Right lobe of liver (tissue), 6 donors: Measurements from ENCODE around the gene RHEB. TPM values are rescaled to one million over a fixed set of nuclear protein-coding genes. Genes with fewer than 3 reads are reported as not detected.
A peak's percentile ranks its signal among the peaks of the same experiment; 100 is the strongest.

Experiments
- ATAC-seq, 4 donors: fragments of 200-7000 bp; cut with Tn5 transposase; one replicate each; pipeline ENCODE4 v1.9.1; 2020; ENCODE audit warnings: mild to moderate bottlenecking in 4 of 4, moderate library complexity in 4 of 4
- DNase-seq, 3 donors: peaks; one replicate each; pipeline ENCODE4 v3.0.0-alpha.2; 2020
- H3K27ac ChIP-seq, 3 donors: fragments of 200-600 bp; one replicate each; pipeline ENCODE4 v1.8.0; 2022
- H3K27me3 ChIP-seq, 2 donors: fragments of 200-600 bp; one replicate each; pipeline ENCODE4 v1.8.0; 2022
- H3K36me3 ChIP-seq, 4 donors: fragments of 200-600 bp; sonication (generic) in 1 of 4; one replicate each; pipeline versions ENCODE4 v1.5.1 to v1.8.0; 2017 to 2022; ENCODE audit warnings: control low read depth in 1 of 4
- H3K4me1 ChIP-seq, 4 donors: fragments of 200-600 bp; sonication (generic) in 1 of 4; one replicate each; pipeline versions ENCODE4 v1.5.1 to v1.8.0; 2017 to 2022; ENCODE audit warnings: control low read depth in 1 of 4
- H3K4me3 ChIP-seq, 3 donors: fragments of 200-600 bp; one replicate each; pipeline ENCODE4 v1.8.0; 2022
- H3K9me3 ChIP-seq, 4 donors: fragments of 200-600 bp; sonication (generic) in 1 of 4; one replicate each; pipeline versions ENCODE4 v1.5.1 to v1.8.0; 2017 to 2022; ENCODE audit warnings: control low read depth in 1 of 4
- POLR2A ChIP-seq: fragments of 450-650 bp; IDR thresholded peaks from one replicate; pipeline ENCODE4 v1.6.1; 2017; ENCODE audit warnings: antibody characterized with exemption, mild to moderate bottlenecking
- WGBS: methylation state at CpG from one replicate; pipeline ENCODE4 v1.1.6; 2018; ENCODE audit warnings: low coverage, low lambda C conversion rate; ENCODE audit not compliant: insufficient coverage; ENCODE audit errors: missing lambda C conversion rate; 5-methylcytosine and 5-hydroxymethylcytosine counted together
- intact Hi-C, 2 donors: fragments of 100-400 bp; cut with DNase I; formaldehyde crosslinking; loops; one replicate each; pipeline versions ENCODE4 v1.11.2 to v1.14.1; 2022
- total RNA-seq, 6 experiments: library from RNA; depleted of rRNA in 2 of 6; stranded (reverse); fragments of >200 nt in 2 of 6; fragmentation: NEBNext Ultra II Directional in 3 of 6; extraction: Animal tissue kit (Norgen Biotek cat#: 25700) in 3 of 6; gene quantifications; one replicate each; pipeline versions ENCODE4 v1.1.0 to v1.2.4, GENCODE V29; 2016 to 2023
- TF ChIP-seq, protein P1 (sequence below), 4 donors: fragments of 200-600 bp in 3 of 4; fragments of 450-650 bp in 1 of 4; IDR thresholded peaks; one replicate each; pipeline versions ENCODE4 v1.5.1 to v1.8.0; 2016 to 2022; ENCODE audit warnings: antibody characterized with exemption in 4 of 4, mild to moderate bottlenecking in 2 of 4
- donor health status: DM: no; HTN: yes; CAD: no.
- donor health status: DM: no; HTN: no; CAD: no.
- donor health status: DM: no; HTN: no; CAD: no.
- donor health status: DM: no; HTN: yes; CAD: no.
- donor health status: DM: no; HTN: yes; CAD: no.

Gene RHEB
- total RNA-seq, 6 experiments from 2014 or later = 33.4 to 55.3 (median 49.7) TPM

- WGBS = 75% methylated on average over 9 of the region's 15 CpGs
- Histone ChIP-seq H3K9me3 (no peaks in the 10 kb centered on the region), H3K4me3 (no peak overlapping the region), H3K27ac (no peak overlapping the region), H3K36me3 (no peaks in the 10 kb centered on the region), H3K4me1 (no peaks in the 10 kb centered on the region), H3K27me3 (no peaks in the 10 kb centered on the region)
- TF ChIP-seq, protein P1, sequence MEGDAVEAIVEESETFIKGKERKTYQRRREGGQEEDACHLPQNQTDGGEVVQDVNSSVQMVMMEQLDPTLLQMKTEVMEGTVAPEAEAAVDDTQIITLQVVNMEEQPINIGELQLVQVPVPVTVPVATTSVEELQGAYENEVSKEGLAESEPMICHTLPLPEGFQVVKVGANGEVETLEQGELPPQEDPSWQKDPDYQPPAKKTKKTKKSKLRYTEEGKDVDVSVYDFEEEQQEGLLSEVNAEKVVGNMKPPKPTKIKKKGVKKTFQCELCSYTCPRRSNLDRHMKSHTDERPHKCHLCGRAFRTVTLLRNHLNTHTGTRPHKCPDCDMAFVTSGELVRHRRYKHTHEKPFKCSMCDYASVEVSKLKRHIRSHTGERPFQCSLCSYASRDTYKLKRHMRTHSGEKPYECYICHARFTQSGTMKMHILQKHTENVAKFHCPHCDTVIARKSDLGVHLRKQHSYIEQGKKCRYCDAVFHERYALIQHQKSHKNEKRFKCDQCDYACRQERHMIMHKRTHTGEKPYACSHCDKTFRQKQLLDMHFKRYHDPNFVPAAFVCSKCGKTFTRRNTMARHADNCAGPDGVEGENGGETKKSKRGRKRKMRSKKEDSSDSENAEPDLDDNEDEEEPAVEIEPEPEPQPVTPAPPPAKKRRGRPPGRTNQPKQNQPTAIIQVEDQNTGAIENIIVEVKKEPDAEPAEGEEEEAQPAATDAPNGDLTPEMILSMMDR (IDR thresholded peaks at IDR 0.05) = no peak
- no peak for TF ChIP-seq POLR2A
- peak in 1 of 3 donors; percentile 48 for DNase-seq
- intact Hi-C loops = loop anchor here in 1 of 2 donors (5.0 to 10.0 kb wide), 2 partner anchors 81 to 148 kb away; no protein-coding TSS in a partner anchor
- no peak for ATAC-seq
Measured at GRCh38 chr7:151452680-151453325, 66.9 kb downstream of the RHEB start.

DNA sequence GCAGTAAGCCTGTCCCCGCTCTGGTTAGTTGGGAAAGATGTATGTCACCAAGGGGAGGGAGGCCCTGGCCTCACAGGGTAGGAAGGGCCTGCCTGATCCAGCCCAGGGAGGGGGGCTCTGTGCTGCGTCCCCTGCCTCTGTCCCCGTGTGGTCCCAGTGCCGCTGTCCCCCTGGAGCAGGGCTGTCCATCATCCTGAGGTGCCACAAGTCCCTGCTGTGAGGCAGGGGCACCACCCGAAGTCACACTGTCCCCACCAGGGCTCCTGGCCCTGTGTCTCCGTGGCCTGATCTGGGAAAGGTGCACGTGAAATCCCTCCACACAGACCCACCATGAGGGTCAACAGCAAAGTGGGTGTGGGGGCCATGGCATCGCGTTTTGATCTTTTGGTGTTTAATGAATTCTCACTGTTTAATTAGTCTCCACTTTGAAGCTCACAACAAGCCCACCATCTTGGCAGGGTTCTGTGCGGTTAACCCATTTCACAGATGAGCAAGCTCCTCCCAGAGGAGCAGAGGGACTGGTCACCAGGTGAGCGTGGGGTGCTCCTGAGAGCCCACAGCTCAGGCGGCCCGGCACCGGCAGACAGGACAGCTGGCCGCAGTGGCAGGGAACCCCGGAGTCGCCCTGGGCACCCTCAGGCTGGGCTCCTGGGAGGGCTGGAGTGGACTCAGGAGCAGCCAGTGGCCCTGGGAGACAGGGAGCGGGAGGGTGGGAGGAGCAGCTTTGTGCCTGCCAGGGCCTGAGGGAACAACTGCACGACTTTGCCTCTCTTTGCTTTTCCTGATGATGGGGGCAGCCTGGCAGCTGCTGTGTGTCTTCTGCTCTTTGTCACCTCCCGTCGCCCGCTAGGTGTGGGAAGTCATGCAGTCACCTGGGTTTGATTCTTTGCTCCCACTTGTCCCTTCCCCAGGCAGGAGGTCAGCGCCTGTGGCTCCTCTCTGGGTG, 67.8 kb downstream of the RHEB start:
- Histone ChIP-seq H3K27me3 (no peaks in the 10 kb centered on the region), H3K4me1 (no peaks in the 10 kb centered on the region), H3K9me3 (no peaks in the 10 kb centered on the region), H3K4me3 (no peak overlapping the region), H3K27ac (no peak overlapping the region), H3K36me3 (no peaks in the 10 kb centered on the region)
- 66% methylated on average over 7 of the region's 23 CpGs for WGBS
- peak in 2 of 3 donors; percentile 36 to 47 for DNase-seq
- TF ChIP-seq POLR2A = no peak
- TF ChIP-seq, protein P1 (IDR thresholded peaks at IDR 0.05) = no peak
- intact Hi-C loops = loop anchor here in 1 of 2 donors (5.0 to 10.0 kb wide), 2 partner anchors 80 to 147 kb away; no protein-coding TSS in a partner anchor
- ATAC-seq = no peak

DNA sequence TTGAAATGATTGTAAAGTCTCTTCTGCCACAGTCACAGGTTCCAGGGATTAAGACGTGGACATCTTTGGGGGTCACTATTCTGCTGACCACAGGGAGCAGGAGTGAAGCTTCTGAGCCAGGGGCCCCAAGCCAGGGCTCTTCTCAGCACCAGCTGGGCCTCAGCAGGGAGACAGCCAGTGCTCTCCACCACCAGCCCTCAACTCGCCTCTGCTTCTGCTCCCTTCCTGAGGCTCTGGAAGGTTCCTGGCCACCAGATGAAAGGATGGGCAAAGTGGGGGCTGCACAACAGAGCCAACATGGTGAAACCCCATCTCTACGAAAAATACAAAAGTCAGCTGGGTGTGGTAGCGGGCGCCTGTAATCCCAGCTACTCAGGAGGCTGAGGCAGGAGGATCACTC, 68.5 kb downstream of the RHEB start:
- peak in 2 of 3 donors; percentile 21 to 25 for DNase-seq
- intact Hi-C loops = loop anchor here in 1 of 2 donors (5.0 to 10.0 kb wide), 2 partner anchors 79 to 146 kb away; no protein-coding TSS in a partner anchor
- 87% methylated on average over 3 of the region's 5 CpGs for WGBS
- TF ChIP-seq POLR2A = no peak
- TF ChIP-seq, protein P1 (IDR thresholded peaks at IDR 0.05) = no peak
- Histone ChIP-seq H3K9me3 (no peaks in the 10 kb centered on the region), H3K4me1 (no peaks in the 10 kb centered on the region), H3K36me3 (no peaks in the 10 kb centered on the region), H3K27me3 (no peaks in the 10 kb centered on the region), H3K27ac (no peak overlapping the region), H3K4me3 (no peak overlapping the region)
- ATAC-seq = no peak

GRCh38 chr7:151449990-151450389, 69.7 kb downstream of the RHEB start:
- DNase-seq = peak in 1 of 3 donors; percentile 18
- no peak for TF ChIP-seq POLR2A
- TF ChIP-seq, protein P1 (IDR thresholded peaks at IDR 0.05) = no peak
- no peak overlapping the region for H3K27ac ChIP-seq
- H3K4me3 ChIP-seq = no peak overlapping the region
- no peak for ATAC-seq
- intact Hi-C loops = loop anchor here (5.0 to 10.0 kb wide), 2 partner anchors 78 to 145 kb away; no protein-coding TSS in a partner anchor
- H3K9me3 ChIP-seq = no peaks in the 10 kb centered on the region
- 92% methylated on average over 6 of the region's 9 CpGs for whole genome bisulfite sequencing
- H3K36me3 ChIP-seq = no peaks in the 10 kb centered on the region
- H3K4me1 ChIP-seq = no peaks in the 10 kb centered on the region
- H3K27me3 ChIP-seq = no peaks in the 10 kb centered on the region
